Measurements from ENCODE around the gene GPR62.

DNA sequence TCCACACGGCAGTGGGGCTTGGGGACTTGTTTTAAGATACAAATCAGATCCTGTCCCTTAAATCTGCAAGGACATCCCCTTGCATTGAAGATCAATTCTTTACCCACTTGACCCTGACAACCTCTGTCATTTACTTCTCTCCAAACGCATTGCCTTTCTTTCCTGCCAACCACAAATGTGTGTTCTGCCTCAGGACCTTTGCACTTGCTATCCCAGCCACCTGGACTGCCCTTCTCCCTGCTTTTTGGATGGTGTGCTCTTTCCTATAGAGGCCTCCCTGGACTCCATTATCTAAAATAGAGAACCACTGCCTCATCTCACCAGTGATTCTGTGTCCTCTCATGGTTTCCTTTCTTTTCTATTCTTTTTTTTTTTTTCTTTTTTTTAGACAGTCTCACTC, 42.0 kb downstream of the GPR62 start:
- TF ChIP-seq EZH2 (IDR thresholded peaks at IDR 0.05; ENCODE audit: insufficient read depth, poor library complexity, severe bottlenecking), result no peak
- no peak for TF ChIP-seq EZH2phosphoT487 (IDR thresholded peaks at IDR 0.05; ENCODE audit: insufficient read depth, low read depth)

Data from GM23248 (cell line).